Suprapubic skin (tissue), 3 donors: ENCODE measurements around the gene CUEDC1.

Source experiments
- CTCF ChIP-seq, 2 donors: fragments of 200-600 bp in 1 of 2; fragments of 450-650 bp in 1 of 2; sonication (generic) in 1 of 2; IDR thresholded peaks; one replicate each; pipeline ENCODE4 v1.5.1; 2016 to 2019; ENCODE audit warnings: antibody characterized with exemption in 2 of 2, mild to moderate bottlenecking in 1 of 2, moderate library complexity in 1 of 2
- POLR2A ChIP-seq, 2 donors: fragments of 450-650 bp; IDR thresholded peaks; one replicate each; pipeline ENCODE4 v1.6.1; 2017; ENCODE audit warnings: antibody characterized with exemption in 2 of 2, mild to moderate bottlenecking in 2 of 2, moderate library complexity in 2 of 2

GRCh38 chr17:57929386-57929785, 25.8 kb downstream of the CUEDC1 start:
- no peak for TF ChIP-seq POLR2A (IDR thresholded peaks at IDR 0.05)
- TF ChIP-seq CTCF (IDR thresholded peaks at IDR 0.05) = no peak
